Ascending aorta (tissue), 2 donors: ENCODE measurements around the gene KRTAP10-2. TPM values are rescaled to one million over a fixed set of nuclear protein-coding genes. Genes with fewer than 3 reads are reported as not detected.

Experiments
- DNase-seq, 2 donors: peaks; one replicate each; pipeline ENCODE4 v3.0.0-alpha.2; 2019; ENCODE audit warnings: low spot score in 2 of 2
- H3K27ac ChIP-seq, 2 donors: fragments of 200-600 bp; sonication (generic); one replicate each; pipeline ENCODE4 v1.5.1; 2016 to 2017; ENCODE audit warnings: mild to moderate bottlenecking in 1 of 2
- H3K27me3 ChIP-seq: fragments of 200-600 bp; sonication (generic); one replicate; pipeline ENCODE4 v1.5.1; 2017
- H3K36me3 ChIP-seq, 2 donors: fragments of 200-600 bp; sonication (generic); one replicate each; pipeline ENCODE4 v1.5.1; 2016
- H3K4me1 ChIP-seq, 2 donors: fragments of 200-600 bp; sonication (generic); one replicate each; pipeline ENCODE4 v1.5.1; 2016 to 2017; ENCODE audit warnings: mild to moderate bottlenecking in 1 of 2
- H3K4me3 ChIP-seq, 2 donors: fragments of 200-600 bp; sonication (generic); one replicate each; pipeline ENCODE4 v1.5.1; 2016 to 2017; ENCODE audit warnings: mild to moderate bottlenecking in 1 of 2
- H3K9me3 ChIP-seq, 2 donors: fragments of 200-600 bp; sonication (generic); one replicate each; pipeline ENCODE4 v1.5.1; 2016
- intact Hi-C: fragments of 100-400 bp; cut with DNase I; formaldehyde crosslinking; loops from one replicate; pipeline ENCODE4 v1.15.1; 2023
- total RNA-seq: library from RNA; depleted of rRNA; stranded (reverse); fragments of >200 nt; gene quantifications from one replicate; pipeline ENCODE4 v1.1.0, GENCODE V29; 2016
- TF ChIP-seq, protein P1 (sequence below), 3 experiments: fragments of 200-600 bp in 2 of 3; fragments of 450-650 bp in 1 of 3; sonication (generic) in 2 of 3; IDR thresholded peaks; one replicate each; pipeline ENCODE4 v1.5.1; 2016 to 2019; ENCODE audit warnings: antibody characterized with exemption in 3 of 3, mild to moderate bottlenecking in 1 of 3, moderate library complexity in 1 of 3

The KRTAP10-2 gene
- total RNA-seq, 1 donor from 2014 or later: not detected

DNA sequence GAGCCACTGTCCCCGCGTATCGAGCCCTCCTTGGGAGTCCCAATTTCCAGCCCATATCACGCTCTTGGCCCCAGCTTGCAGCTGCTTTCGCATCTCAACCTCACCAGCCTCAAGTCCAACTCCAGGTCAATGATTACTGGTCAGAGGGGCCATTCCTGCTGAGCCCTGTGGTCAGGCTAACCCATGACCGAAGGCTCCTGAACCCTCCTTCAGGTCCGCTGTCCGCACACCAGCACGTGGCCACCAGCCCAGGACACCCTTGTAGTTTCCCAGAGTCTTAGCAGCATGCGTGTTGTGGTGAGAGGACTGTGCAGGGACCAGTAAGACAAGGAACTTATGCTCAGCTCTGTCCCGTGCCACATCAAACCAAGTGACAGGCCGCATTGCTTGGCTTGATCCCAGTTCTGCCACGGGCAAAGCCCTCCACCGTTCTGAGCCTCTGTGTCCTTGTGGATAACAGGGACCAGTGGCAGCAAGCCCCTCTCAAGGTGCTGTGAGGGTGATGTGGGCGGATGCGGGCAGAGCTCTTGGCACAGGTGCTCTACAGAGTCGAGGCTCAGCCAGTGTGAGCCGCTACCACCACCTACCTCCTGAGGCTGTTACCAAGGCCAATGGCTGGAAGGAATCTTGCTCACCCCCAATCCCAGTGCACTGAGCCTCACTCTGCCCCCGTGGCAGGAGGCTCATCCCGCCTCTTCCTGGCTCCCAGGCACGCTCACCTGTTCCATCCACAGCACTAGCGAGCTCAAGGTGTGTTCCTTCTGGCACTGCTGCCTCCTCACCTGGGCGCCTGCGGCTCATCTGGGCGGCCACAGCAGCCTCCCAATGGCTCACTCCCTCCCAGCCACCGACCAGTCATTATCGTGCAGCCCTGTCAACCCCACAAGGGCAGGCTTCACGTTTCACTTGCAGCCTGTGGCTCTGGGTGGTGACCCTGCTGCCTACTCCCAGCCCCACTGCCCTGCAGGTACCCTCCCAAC, 31.7 kb downstream of the KRTAP10-2 start:
- Histone ChIP-seq H3K27ac (no peak overlapping the region), H3K4me3 (no peak overlapping the region), H3K36me3 (no peaks in the 10 kb centered on the region), H3K4me1 (no peaks in the 10 kb centered on the region), H3K27me3 (no peaks in the 10 kb centered on the region), H3K9me3 (no peaks in the 10 kb centered on the region)
- TF ChIP-seq, protein P1, sequence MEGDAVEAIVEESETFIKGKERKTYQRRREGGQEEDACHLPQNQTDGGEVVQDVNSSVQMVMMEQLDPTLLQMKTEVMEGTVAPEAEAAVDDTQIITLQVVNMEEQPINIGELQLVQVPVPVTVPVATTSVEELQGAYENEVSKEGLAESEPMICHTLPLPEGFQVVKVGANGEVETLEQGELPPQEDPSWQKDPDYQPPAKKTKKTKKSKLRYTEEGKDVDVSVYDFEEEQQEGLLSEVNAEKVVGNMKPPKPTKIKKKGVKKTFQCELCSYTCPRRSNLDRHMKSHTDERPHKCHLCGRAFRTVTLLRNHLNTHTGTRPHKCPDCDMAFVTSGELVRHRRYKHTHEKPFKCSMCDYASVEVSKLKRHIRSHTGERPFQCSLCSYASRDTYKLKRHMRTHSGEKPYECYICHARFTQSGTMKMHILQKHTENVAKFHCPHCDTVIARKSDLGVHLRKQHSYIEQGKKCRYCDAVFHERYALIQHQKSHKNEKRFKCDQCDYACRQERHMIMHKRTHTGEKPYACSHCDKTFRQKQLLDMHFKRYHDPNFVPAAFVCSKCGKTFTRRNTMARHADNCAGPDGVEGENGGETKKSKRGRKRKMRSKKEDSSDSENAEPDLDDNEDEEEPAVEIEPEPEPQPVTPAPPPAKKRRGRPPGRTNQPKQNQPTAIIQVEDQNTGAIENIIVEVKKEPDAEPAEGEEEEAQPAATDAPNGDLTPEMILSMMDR (IDR thresholded peaks at IDR 0.05): no peak
- intact Hi-C loops: no loop called here
- no peak for DNase-seq

- Histone ChIP-seq H3K27ac (no peak overlapping the region), H3K36me3 (no peaks in the 10 kb centered on the region), H3K4me3 (no peak overlapping the region), H3K4me1 (no peaks in the 10 kb centered on the region), H3K27me3 (no peaks in the 10 kb centered on the region), H3K9me3 (no peaks in the 10 kb centered on the region)
- TF ChIP-seq, protein P1 (IDR thresholded peaks at IDR 0.05): no peak
- intact Hi-C loops: no loop called here
- DNase-seq: no peak
Observed at GRCh38 chr21:44518686-44519085, 32.6 kb downstream of the KRTAP10-2 start.

DNA sequence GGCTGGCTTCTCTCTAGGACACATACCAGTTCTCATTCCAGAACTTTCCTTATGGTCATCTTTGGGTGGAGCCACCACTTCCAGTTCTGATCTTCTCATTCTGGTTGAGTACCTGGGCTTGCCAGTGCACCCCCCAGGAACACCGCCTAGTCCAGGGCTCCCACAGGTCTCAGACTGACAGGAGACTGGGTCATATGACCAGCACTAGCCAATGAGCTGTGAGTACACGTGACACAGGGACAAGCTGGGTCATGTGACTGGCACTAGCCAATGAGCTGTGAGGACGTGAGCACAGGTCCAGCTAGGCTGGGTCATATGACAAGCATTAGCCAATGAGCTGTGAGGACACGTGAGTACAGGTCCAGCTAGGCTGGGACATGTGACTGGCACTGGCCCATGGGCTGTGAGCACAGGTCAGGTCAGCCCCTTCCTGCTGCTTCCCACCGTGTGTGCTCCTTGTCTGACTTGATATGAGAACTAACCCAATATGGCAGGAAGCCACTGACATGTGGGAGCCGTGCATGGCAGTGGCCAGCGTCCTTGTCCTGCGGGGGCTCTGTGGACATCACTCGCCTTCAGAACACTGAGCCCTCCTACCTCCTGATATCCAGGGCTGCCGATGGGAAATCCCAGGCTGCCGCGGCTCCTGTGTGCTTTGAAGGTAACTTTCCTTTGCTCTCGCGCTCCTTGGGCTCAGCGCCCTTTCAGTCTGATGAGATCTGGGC, 34.0 kb downstream of the KRTAP10-2 start:
- no peak overlapping the region for H3K27ac ChIP-seq
- intact Hi-C loops: no loop called here
- H3K27me3 ChIP-seq: no peaks in the 10 kb centered on the region
- H3K4me3 ChIP-seq: no peak overlapping the region
- no peaks in the 10 kb centered on the region for H3K9me3 ChIP-seq
- TF ChIP-seq, protein P1 (IDR thresholded peaks at IDR 0.05): no peak
- no peaks in the 10 kb centered on the region for H3K36me3 ChIP-seq
- H3K4me1 ChIP-seq: no peaks in the 10 kb centered on the region
- no peak for DNase-seq

- no peaks in the 10 kb centered on the region for H3K36me3 ChIP-seq
- no peaks in the 10 kb centered on the region for H3K9me3 ChIP-seq
- H3K4me1 ChIP-seq: no peaks in the 10 kb centered on the region
- DNase-seq: no peak
- no peaks in the 10 kb centered on the region for H3K27me3 ChIP-seq
- intact Hi-C loops: no loop called here
- no peak overlapping the region for H3K4me3 ChIP-seq
- TF ChIP-seq, protein P1 (IDR thresholded peaks at IDR 0.05): no peak
- H3K27ac ChIP-seq: no peak overlapping the region
Observed at GRCh38 chr21:44516828-44517174, 34.5 kb downstream of the KRTAP10-2 start.

DNA sequence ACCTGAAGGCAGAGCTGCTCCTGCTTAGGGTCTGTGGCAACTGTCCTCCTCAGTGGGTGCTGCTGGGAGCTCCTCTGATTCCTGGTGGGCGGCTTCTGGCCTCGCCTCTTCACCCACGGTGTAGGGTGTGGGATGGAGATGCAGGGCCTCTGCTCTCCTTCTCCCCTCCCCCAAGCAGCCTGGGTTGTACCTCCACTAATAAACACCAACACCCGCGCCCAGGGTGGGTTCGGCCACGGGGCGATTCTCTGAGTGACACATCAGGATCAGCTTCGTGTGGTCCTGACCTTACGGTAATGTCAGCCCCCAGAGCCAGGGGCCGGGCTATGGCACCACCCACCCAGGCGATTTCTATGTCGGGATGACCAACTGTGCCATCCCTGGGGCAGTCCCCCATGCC, 35.0 kb downstream of the KRTAP10-2 start:
- TF ChIP-seq, protein P1 (IDR thresholded peaks at IDR 0.05): no peak
- Histone ChIP-seq H3K9me3 (no peaks in the 10 kb centered on the region), H3K36me3 (no peaks in the 10 kb centered on the region), H3K4me3 (no peak overlapping the region), H3K27ac (no peak overlapping the region), H3K27me3 (no peaks in the 10 kb centered on the region), H3K4me1 (no peaks in the 10 kb centered on the region)
- DNase-seq: no peak
- intact Hi-C loops: no loop called here
